Heart right ventricle (tissue), 16 donors: ENCODE data around the gene MEPCE. TPM values are rescaled to one million over a fixed set of nuclear protein-coding genes. Genes with fewer than 3 reads are reported as not detected.
A peak's percentile ranks its signal among the peaks of the same experiment; 100 is the strongest.

Experiments
- ATAC-seq, 8 donors: fragments of 200-7000 bp; cut with Tn5 transposase; one replicate each; pipeline ENCODE4 v1.9.1; 2020; ENCODE audit warnings: mild to moderate bottlenecking in 8 of 8, moderate library complexity in 8 of 8, moderate number of reproducible peaks in 1 of 8
- DNase-seq, 2 donors: peaks; one replicate each; pipeline ENCODE4 v3.0.0-alpha.2; 2020
- H3K27ac ChIP-seq, 10 donors: fragments of 200-600 bp; sonication (generic) in 2 of 10; one replicate each; pipeline versions ENCODE4 v1.5.0 to v1.8.0; 2020 to 2022; ENCODE audit warnings: mild to moderate bottlenecking in 3 of 10
- H3K27me3 ChIP-seq, 7 donors: fragments of 200-600 bp; one replicate each; pipeline ENCODE4 v1.8.0; 2021 to 2022; ENCODE audit warnings: mild to moderate bottlenecking in 2 of 7
- H3K36me3 ChIP-seq, 9 donors: fragments of 200-600 bp; sonication (generic) in 1 of 9; one replicate each; pipeline versions ENCODE4 v1.5.0 to v1.8.0; 2020 to 2022; ENCODE audit warnings: mild to moderate bottlenecking in 2 of 9
- H3K4me1 ChIP-seq, 9 donors: fragments of 200-600 bp; sonication (generic) in 1 of 9; one replicate each; pipeline versions ENCODE4 v1.5.0 to v1.8.0; 2020 to 2022; ENCODE audit warnings: mild to moderate bottlenecking in 4 of 9
- H3K4me3 ChIP-seq, 10 donors: fragments of 200-600 bp; sonication (generic) in 2 of 10; one replicate each; pipeline versions ENCODE4 v1.5.0 to v1.8.0; 2020 to 2022; ENCODE audit warnings: mild to moderate bottlenecking in 7 of 10, moderate library complexity in 2 of 10
- H3K9me3 ChIP-seq, 11 donors: fragments of 200-600 bp in 10 of 11; sonication (generic) in 2 of 11; one replicate each; pipeline versions ENCODE4 v1.5.0 to v1.8.0; 2013 to 2022; ENCODE audit warnings: mild to moderate bottlenecking in 2 of 11, control low read depth in 1 of 11, moderate library complexity in 1 of 11
- CTCF ChIP-seq, 9 donors: fragments of 200-600 bp; sonication (generic) in 2 of 9; IDR thresholded peaks; one replicate each; pipeline versions ENCODE4 v1.5.0 to v1.8.0; 2021 to 2022; ENCODE audit warnings: antibody characterized with exemption in 9 of 9, mild to moderate bottlenecking in 5 of 9, moderate library complexity in 1 of 9
- WGBS, 2 donors: extraction: QIAGEN DNeasy Blood & Tissue Kit; methylation state at CpG; one replicate each; pipeline ENCODE4 v1.1.7; 2013; ENCODE audit warnings: inconsistent platforms in 1 of 2; 5-methylcytosine and 5-hydroxymethylcytosine counted together
- intact Hi-C, 10 donors: fragments of 100-400 bp; cut with DNase I; formaldehyde crosslinking; loops; one replicate each; pipeline versions ENCODE4 v1.11.1 to v1.14.2; 2022
- polyA plus RNA-seq, 2 donors: library from polyadenylated mRNA; stranded (reverse); fragments of 200-250 nt; gene quantifications; one replicate each; pipeline ENCODE4 v1.2.3, GENCODE V29; 2013
- total RNA-seq, 10 donors: library from RNA; stranded (reverse); fragmentation: NEBNext Ultra II Directional in 3 of 10; extraction: Animal tissue kit (Norgen Biotek cat#: 25700) in 3 of 10; gene quantifications; one replicate each; pipeline versions ENCODE4 v1.2.1 to v1.2.4, GENCODE V29; 2021 to 2023
- donor health status: Arrhythmogenic right ventricular cardiomyopathy.
- donor health status: ischemic (EF 13 %, LVEDD 7.1; RV severe dilation, severe dysfunction).
- donor health status: healthy with polysubstance abuse.
- donor health status: DM: no; HTN: yes; CAD: no.
- donor health status: DM: no; HTN: no; CAD: no.
- donor health status: ischemic (EF 25% LVEDD 6.9; RV normal size, moderate dysfunction).
- donor health status: ischemic (EF 25% LVEDD 5.7; RV mildly dilated, moderate dysfunction).
- donor health status: healthy.
- donor health status: DM: yes; HTN: yes; CAD: no.
- donor health status: Ischemic cardiomyopathy.
- donor health status: ischemic (EF 35%, LVEDD 5.7; RV mildly dilated, moderate dysfunction).
- donor health status: nonischemic (EF 11% LVEDD 7.7; RV severe dilation, severe dysfunction).
- donor health status: DM: yes; HTN: yes; CAD: no.
- donor health status: PGD.
- donor health status: ischemic (EF 29% LVEDD 5.4; RV normal size, mild dysfunction).
- donor health status: nonischemic (EF 23%, LVEDD 6.1; RV moderate dilation, normal function).

The MEPCE gene
- total and polyA plus RNA-seq, 12 donors: 15.1 to 27.7 (median 22.7) TPM

GRCh38 chr7:100478958-100479660 is 49.5 kb downstream of the MEPCE start, which contains the start of gene TSC22D4:
TSC22D4 (minus strand) TSS chr7:100479214; CDS start chr7:100478038, 1,176 bp downstream.
- peak within 1 kb of the TSS; percentile 87 to 100 (median 96) for H3K27ac ChIP-seq
- 0% methylated on average over 27 of the region's 27 CpGs for WGBS, 2 donors
- peaks cover 10 to 61% (median 50%) of the 10 kb centered on the region in 9 donors for H3K4me1 ChIP-seq
- peak; percentile 88 to 94 (median 92) for ATAC-seq
- TF ChIP-seq CTCF (IDR thresholded peaks at IDR 0.05): no peak
- H3K27me3 ChIP-seq: no peaks in the 10 kb centered on the region
- no peaks in the 10 kb centered on the region for H3K9me3 ChIP-seq
- DNase-seq: peak; percentile 95 to 97
- H3K4me3 ChIP-seq: peak within 1 kb of the TSS; percentile 74 to 100 (median 98)
- intact Hi-C loops: loop anchor here in 6 of 10 donors (5.0 to 10.0 kb wide), 7 partner anchors 58 to 386 kb away; partner anchors contain the start of genes AGFG2 (in 1 of the 6), GIGYF1 (in 1 of the 6), GNB2 (in 1 of the 6) and SLC12A9 (in 1 of the 6)
- peaks cover 0 to 32% (median 3%) of the 10 kb centered on the region in 9 donors for H3K36me3 ChIP-seq

- DNase-seq (no peak), ATAC-seq (no peak)
- Histone ChIP-seq H3K27me3 (no peaks in the 10 kb centered on the region), H3K4me3 (no peak overlapping the region), H3K27ac (no peak overlapping the region), H3K9me3 (no peaks in the 10 kb centered on the region), H3K4me1 (peaks cover 9 to 46% (median 31%) of the 10 kb centered on the region in 9 donors), H3K36me3 (peaks cover 0 to 8% (median 0%) of the 10 kb centered on the region in 9 donors)
- TF ChIP-seq CTCF (IDR thresholded peaks at IDR 0.05): no peak
- intact Hi-C loops: loop anchor here in 2 of 10 donors (5.0 kb wide), 2 partner anchors 66 to 76 kb away; no protein-coding TSS in a partner anchor
- 94 to 100% methylated on average over 1 of the region's 1 CpG for WGBS, 2 donors
Observed at GRCh38 chr7:100481466-100481865, 51.8 kb downstream of the MEPCE start.

GRCh38 chr7:100482728-100483089 is 53.1 kb downstream of the MEPCE start:
- Histone ChIP-seq H3K27ac (peak overlapping the region in 1 of 10 donors; percentile 47), H3K27me3 (no peaks in the 10 kb centered on the region), H3K4me1 (peaks cover 2 to 34% (median 19%) of the 10 kb centered on the region in 9 donors), H3K4me3 (peak overlapping the region; percentile 18 to 64 (median 58)), H3K9me3 (no peaks in the 10 kb centered on the region), H3K36me3 (no peaks in the 10 kb centered on the region)
- 42 to 48% methylated on average over 14 of the region's 14 CpGs for WGBS, 2 donors
- TF ChIP-seq CTCF (IDR thresholded peaks at IDR 0.05): no peak
- intact Hi-C loops: loop anchor here in 8 of 10 donors (1.0 to 5.0 kb wide), 4 partner anchors 13 to 75 kb away; no protein-coding TSS in a partner anchor
- DNase-seq: no peak
- ATAC-seq: no peak

GRCh38 chr7:100483090-100483721 is 53.6 kb downstream of the MEPCE start:
- Histone ChIP-seq H3K4me1 (peaks cover 2 to 31% (median 18%) of the 10 kb centered on the region in 9 donors), H3K27me3 (no peaks in the 10 kb centered on the region), H3K4me3 (peak overlapping the region; percentile 18 to 64 (median 58)), H3K9me3 (no peaks in the 10 kb centered on the region), H3K27ac (peak overlapping the region in 2 of 10 donors; percentile 47 to 68), H3K36me3 (no peaks in the 10 kb centered on the region)
- peak; percentile 86 to 99 (median 95) for TF ChIP-seq CTCF (IDR thresholded peaks at IDR 0.05)
- peak; percentile 58 to 82 for DNase-seq
- ATAC-seq: peak; percentile 7 to 61 (median 26)
- WGBS, 2 donors: 1% methylated on average over 34 to 73 of the region's 79 CpGs
- intact Hi-C loops: loop anchor here in 8 of 10 donors (1.0 to 5.0 kb wide), 4 partner anchors 14 to 74 kb away; no protein-coding TSS in a partner anchor
